Hematopoietic multipotent progenitor cell treated with erythropoietin and hydrocortisone succinate and interleukin-3 and kit ligand, for 8 days (in vitro differentiated cells): ENCODE results near the gene BACH2.
"Not testable (repeated sequence)": the region's sequence is repeated elsewhere in the genome, so short reads cannot be mapped to it uniquely, and the experiment has no call there.

Experiments
- DNase-seq: peaks from one replicate; pipeline ENCODE4 v3.0.0-alpha.2; 2015

Gene BACH2

GRCh38 chr6:90298459-90299053 lies 1.9 kb upstream of the BACH2 start:
- no peak for DNase-seq

DNA sequence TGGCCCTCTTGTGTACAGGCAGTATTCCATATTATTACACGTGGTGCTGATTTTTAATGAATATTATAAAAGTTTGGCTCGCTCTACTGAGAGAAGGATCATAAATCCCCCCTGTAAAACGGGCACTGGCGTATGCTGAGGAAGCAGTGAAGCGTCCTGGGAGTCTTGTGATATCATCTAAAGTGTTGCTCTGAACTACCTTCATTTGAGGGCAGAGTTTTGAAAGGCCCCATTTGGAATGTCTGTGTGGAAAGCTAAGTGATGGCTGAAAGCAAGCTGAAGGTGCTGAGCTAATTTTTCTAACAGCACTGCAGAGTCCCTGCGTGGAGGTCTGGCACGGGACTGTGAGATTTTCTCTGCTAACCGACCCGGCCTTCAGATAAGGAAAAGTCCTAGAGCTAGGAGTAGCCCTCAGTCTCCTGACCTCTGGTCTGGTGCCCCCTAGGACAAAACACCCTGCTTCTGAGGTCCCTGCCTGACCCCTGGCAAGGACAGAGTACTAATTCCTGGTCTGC lies 1.3 kb upstream of the BACH2 start:
- no peak for DNase-seq

DNA sequence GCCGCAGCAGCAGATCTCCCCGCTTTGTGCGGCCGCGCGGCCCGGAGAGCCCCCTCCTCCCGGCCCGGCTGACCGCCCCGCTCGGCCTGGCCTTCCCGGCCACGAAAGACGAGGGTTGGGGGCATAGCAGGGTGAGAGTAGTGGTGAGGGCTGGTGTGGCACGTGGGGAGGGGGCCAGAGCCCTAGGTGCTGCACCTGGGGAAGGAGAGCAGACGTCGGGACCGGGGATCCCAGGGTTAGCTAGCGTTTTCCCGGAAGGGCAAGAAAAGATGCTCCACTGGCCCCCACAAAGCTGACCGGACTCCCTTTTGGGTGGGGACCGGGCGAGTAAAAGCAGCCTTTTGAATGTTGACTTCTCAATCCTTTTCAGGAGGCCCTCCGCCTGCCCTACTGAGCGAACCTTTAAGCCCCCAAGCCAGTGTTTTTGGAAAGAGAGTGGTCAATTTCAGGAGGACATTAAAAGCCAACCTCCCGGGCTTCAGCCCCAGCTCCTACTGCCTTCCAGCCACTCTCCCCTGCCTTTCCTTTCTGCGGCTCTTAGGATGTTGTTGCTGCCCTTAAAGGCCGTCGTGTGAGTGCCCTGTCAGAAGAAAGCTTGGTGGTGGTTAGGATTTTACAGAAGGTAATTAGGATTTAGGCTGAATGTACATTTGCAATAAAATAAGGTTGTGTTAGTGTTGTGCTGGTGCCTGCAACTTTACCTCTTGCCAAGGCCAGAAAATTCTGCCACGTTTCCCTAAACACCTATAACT lies 648 bp upstream of the BACH2 start:
- no peak for DNase-seq

DNA sequence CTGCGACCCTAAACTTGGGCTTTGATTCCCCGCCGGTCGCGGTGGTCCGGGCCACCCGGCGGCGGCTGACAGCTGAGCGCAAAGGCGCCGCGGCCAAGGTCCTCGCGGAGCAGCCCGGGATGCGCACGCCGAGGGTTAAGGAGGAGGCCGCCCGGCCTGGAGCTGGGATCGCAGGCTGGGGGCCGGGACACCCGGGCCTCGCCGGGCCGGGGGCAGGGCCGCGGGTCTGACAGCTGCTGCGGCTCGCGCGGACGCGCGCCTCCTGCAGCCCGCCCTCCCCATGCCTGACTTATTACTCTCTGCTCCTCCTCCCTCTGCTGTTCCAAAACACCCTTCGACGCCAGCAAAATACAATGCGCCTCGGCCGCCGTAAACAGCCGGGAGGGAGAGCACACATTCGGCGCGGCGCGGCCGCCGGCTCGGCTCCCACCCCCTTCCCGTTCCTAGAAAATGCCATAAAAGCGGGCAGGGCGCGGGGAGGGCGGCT lies 746 bp downstream of the BACH2 start:
- DNase-seq, result peak; percentile 57

GRCh38 chr6:90294989-90295853 lies 1.4 kb downstream of the BACH2 start:
- DNase-seq, result peak; percentile 9

- DNase-seq, result no peak
Measured at GRCh38 chr6:90294614-90294988, 2.0 kb downstream of the BACH2 start.

- DNase-seq, result no peak
Measured at GRCh38 chr6:90294008-90294511, 2.6 kb downstream of the BACH2 start.

DNA sequence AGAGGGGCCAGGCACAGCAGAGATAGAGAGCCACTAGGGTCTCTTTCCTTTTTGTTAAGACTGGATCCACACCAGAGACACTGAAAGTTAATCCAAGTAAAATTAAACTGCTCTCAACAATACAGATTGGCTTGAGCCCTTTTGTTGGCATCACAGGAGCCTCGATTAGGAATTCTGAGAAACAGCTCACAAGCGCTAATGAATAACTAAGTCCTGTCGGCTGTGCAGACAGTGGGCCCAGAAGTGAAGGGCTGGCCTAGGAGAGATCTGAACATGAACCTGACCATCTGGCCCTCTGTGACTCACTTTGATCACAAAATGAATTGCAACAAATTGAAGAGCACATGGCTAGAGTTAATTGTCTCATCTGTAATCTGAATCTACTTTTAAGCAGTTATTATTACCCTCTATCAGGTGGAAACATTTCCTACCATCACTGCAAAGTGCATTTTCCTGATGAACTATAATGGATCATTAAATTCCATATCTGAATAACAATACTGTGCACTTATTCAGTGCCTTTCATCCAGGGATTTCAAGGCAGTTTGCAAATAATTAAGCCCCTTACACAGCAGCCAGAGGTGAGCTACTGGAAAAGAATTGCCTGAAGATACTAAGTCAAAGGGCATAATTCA lies 3.2 kb downstream of the BACH2 start:
- DNase-seq, result no peak

DNA sequence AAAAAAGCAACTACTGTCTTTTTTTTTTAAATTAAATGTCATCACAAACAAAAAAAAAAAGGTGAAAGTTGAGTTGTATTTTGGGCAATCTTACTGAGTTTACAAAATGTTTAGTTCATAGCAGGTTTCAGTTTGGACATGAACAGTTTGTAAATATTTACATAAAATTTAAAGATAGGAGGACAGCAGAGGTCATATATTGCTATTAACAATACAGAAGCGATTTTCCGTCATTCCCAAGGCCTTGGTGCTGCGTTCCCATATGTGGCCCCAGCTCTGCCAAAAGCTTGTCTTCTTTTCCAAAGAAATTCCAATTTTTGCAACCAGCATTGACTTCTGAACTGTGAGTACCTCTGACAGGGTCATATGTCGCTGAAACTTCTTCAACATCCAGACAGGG lies 5.1 kb downstream of the BACH2 start:
- no peak for DNase-seq

DNA sequence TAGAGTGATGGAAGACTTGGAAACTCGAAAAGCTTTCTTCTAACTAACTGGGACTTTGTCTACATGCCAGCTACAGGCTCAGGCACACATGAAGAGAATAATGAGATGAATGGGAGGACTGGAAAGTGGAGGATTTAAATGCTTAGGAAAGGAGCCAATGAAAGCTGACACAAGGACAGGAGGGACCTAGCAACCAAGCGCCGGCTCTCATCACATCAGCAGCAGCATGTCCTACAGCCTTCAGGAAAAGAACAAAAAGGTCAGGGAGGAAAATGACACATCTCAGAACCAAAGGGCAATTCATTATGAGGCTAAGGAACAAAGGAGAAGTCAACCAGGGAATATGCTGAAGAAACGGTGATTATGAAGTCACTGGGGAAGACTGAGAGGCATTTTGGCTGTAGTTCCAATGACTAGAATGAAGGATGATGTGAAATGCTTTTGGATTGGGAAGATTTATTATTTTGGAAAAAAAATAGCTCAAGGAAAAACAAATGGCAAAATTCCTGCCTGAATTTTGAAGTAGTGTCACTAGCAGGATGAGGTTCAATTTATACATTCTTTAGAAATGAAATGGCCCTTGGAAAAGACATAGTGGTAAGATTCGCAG lies 5.7 kb downstream of the BACH2 start:
- DNase-seq, result no peak

DNA sequence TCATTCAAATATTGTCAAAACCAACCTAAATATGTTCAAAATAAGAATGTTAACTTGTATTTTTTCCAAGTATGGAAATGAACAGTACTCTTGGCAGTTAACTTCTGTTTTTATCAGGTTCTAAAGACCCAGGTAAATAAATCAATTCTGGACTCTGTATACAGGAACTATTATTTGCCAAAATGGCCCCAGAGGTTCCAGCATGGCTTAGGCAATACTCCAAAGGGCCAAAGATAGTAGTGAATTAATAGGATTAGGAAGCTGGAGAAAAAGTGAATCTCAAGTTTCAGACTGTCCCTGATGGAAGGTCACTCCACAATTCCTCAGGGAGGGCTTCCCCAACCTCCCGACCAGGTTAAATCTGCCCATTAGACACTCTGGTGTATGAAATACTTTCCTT lies 6.7 kb downstream of the BACH2 start:
- no peak for DNase-seq

GRCh38 chr6:90288404-90288803 lies 8.2 kb downstream of the BACH2 start:
- no peak for DNase-seq

DNA sequence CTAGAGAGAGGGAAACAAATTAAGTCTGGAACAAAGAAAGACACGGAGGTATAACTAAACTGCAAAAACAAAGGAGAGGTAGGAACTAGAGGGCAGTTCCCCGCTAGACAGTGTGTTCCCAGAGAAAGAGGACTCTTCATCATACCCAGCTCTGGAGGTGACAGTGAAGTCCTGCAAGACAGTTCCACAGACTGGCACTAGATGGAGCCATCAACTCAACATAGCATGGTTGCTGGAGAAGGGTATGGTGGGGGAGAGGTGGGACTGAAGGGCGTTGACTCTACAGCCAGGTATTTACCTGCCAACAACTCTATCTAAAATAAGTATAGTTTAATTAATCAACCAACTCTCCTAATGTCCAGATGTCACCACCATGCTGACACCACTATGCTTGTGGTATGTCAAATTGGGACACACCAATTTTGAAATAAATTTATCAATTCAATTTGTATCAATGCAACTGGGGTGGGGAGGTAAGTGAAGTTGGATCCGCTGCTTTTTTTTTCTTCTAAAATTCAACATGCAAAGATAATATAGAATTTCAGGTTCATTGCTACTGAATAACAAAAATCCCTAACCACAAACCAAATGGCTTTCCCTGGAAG lies 9.7 kb downstream of the BACH2 start:
- DNase-seq, result peak; percentile 71

DNA sequence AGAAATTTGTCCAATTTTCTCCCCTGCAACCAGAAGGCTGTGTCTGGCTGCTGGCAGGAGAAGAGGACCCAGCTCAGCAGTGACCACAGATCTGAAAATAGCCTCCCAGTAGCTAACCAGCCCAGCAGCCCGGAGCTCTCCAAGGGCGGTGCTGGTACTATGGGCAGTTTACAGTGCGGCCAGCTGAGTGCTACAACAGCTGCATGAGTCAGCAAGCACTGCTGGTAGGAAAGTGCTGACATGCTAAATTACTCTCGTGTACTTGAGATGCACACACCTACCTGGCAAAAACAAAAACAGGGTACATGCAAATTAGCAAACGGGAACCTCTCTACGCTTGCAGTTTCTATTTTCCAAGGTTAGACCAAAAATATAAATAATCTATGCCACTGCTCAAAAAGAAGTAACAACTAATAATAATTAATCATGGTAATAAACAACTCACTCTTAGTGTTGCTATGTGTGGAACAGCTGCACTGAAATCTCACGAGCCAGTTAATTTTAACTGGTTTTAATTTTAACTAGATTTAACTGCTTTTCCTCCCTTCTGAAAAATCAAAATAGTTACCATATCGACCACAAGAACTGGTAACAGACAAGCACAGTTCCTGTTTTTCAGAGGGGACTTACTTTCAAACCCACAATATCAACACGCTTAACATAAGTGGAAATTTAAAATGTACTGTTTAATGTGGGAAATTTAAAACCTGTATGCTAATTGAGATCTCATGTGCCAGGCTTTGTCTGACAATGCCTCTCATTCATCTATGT lies 10.8 kb downstream of the BACH2 start:
- DNase-seq, result peak; percentile 76

GRCh38 chr6:90285042-90285481 lies 11.6 kb downstream of the BACH2 start:
- DNase-seq, result no peak

GRCh38 chr6:90284236-90285041 lies 12.2 kb downstream of the BACH2 start:
- peak; percentile 35 for DNase-seq

GRCh38 chr6:90282265-90282664 lies 14.4 kb downstream of the BACH2 start:
- not testable (repeated sequence) for DNase-seq

- no peak for DNase-seq
Measured at GRCh38 chr6:90278129-90278528, 18.5 kb downstream of the BACH2 start.

DNA sequence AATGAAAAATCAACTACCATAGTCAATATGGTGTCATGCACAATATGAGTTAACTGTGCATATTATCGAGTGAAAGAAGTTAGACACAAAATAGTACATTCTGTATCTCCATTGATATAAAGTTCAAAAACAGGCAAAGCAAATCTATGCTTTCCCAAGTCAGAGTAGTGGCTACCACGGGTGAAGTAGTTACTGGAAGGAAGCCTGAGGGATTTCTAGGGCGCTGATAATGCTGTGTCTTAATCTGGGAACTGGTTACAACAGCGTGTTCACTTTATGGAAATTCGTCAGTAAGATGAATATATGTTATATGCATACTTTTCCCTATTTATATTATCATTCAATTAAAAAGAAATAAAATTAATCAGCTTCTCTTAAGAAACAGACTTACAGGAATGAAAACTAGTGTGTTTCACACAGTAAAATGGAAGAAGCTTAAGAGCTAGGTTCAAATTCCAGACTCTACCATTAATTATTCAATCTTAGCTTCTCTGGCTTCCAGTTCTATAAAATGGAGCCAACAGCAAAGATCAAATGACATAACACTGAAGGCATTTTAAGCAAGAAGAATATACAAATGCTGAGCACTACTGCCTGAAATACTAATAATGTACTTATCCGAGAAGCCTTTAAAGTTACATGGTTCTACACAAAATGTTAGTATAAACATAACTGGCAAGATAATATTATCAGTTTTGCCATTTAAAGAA lies 19.2 kb downstream of the BACH2 start:
- no peak for DNase-seq
